HS-27A (cell line): ENCODE measurements around the gene FAM227B.

Experiments
- DNase-seq: peaks from one replicate; pipeline ENCODE4 v3.0.0-alpha.2; 2012; ENCODE audit warnings: low read depth, missing footprints

Gene FAM227B

DNA sequence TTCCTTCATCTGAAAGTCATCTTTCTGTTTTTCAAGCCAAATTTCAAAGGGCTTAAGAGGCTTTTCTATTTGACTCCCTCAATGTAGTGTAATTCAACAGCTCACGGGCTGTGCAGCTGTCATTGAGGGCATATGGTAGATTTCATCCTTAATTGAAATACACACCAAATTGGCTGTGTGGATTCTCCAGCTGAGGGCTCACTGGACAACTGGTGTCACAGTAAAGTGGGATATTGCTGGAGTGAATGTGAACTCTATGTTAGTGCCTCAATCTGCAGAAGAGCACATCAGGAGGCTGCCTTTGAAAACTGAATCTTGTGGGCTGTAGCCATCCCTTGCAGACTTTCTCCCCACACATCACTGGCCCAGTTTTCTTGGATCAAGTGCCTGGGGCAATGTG is 330.4 kb downstream of the FAM227B start:
- no peak for DNase-seq

GRCh38 chr15:49288391-49288790 is 332.2 kb downstream of the FAM227B start:
- DNase-seq: no peak

GRCh38 chr15:49287481-49287880 is 333.1 kb downstream of the FAM227B start:
- no peak for DNase-seq

- no peak for DNase-seq
Measured at GRCh38 chr15:49286649-49287404, 333.8 kb downstream of the FAM227B start.

- peak; percentile 78 for DNase-seq
Measured at GRCh38 chr15:49282366-49282765, 338.3 kb downstream of the FAM227B start.

DNA sequence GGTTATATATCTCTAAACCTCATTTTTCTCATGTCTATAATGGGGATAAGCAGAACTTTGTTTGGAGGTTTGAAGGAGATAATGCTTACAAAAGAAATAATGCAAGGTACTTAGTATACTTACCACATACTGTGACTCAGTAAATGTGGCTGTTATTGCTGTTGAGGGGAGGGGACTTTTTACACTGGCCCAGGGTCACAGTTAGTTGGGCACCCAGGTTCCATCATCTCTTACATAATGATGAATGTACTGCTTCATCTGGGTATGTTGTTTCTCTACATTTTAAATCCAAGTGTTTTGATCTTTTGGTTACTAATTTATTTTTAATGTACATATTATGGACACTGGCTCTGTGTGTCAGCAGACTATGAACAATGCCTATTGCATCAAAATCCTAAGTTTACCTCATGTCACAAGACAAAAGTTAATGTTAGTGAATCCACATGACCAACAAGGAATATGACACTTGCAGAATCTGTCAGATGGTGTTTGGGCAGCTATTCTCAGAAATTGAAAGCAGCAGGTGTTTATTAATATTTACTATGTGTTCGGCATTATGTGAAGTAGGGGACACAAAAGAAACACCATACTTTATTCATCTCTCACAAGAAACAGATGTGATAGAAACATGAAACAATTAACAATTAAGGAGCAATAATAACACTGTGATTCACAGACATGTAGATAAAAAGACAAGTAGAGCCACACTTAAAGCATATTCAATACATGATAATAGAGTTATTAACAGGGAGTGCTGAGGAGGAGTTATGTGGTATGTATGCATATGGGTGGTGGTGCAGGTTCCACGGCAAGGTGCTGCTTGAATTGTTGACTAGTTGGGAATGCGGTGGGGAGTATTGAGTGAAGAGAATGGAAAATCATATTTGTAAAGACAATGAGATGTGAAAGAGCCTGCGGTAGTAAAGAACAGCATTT is 340.8 kb downstream of the FAM227B start:
- no peak for DNase-seq

DNA sequence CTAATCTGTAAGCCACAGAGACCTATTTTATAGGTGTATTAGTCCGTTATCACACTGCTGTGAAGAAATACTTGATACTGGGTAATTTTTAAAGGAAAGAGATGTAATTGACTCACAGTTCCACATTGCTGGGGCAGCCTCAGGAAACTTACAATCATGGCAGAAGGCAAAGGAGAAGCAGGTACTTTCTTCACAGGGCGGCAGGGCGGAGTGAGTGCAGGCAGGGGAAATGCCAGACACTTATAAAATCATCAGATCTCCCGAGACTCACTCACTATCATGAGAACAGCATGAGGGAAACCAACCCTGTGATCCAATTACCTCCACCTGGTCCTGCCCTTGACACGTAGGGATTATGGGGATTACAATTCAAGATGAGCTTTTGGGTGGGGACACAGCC is 341.9 kb downstream of the FAM227B start:
- no peak for DNase-seq
